ENCODE results near the gene CDH2. TPM values are rescaled to one million over a fixed set of nuclear protein-coding genes. Genes with fewer than 3 reads are reported as not detected.

CDH2 gene
- total RNA-seq, 1 experiment from 2014 or later, result 6.4 TPM

DNA sequence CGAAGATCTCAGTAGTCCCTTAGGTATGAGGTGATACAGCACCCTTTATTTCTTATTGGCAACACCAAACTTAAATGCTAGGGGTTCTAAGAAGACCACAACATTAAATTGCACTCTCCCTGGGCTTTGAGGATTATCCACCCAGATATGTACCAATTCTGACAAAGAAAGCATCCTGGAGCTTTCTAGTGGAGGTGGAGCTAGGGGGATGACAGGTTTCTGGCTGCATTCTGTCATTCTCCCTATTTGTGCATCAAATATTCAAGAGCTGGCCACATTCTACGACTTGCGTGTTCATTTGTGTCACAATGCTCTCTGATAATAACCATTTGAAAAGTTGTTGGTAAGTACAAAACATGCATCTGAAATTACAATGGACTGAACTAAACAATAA lies 111.1 kb downstream of the CDH2 start:
- no peak overlapping the region for H2AFZ ChIP-seq
- H3F3A ChIP-seq (ENCODE audit: insufficient read depth, low read depth), result no peaks in the 10 kb centered on the region
- no peaks in the 10 kb centered on the region for H3K36me3 ChIP-seq (ENCODE audit: low read depth)
- H4K20me1 ChIP-seq (ENCODE audit: insufficient read depth), result no peaks in the 10 kb centered on the region
- ChIA-PET POLR2A (ENCODE audit: unreplicated experiment) (no interaction called here), CTCF (no interaction called here)
- no peaks in the 10 kb centered on the region for H3K79me2 ChIP-seq (ENCODE audit: low read depth)
- no peaks in the 10 kb centered on the region for H3K27me3 ChIP-seq (ENCODE audit: insufficient read depth, low read depth)
- H3K4me2 ChIP-seq, result no peak overlapping the region
- TF ChIP-seq, protein P1, sequence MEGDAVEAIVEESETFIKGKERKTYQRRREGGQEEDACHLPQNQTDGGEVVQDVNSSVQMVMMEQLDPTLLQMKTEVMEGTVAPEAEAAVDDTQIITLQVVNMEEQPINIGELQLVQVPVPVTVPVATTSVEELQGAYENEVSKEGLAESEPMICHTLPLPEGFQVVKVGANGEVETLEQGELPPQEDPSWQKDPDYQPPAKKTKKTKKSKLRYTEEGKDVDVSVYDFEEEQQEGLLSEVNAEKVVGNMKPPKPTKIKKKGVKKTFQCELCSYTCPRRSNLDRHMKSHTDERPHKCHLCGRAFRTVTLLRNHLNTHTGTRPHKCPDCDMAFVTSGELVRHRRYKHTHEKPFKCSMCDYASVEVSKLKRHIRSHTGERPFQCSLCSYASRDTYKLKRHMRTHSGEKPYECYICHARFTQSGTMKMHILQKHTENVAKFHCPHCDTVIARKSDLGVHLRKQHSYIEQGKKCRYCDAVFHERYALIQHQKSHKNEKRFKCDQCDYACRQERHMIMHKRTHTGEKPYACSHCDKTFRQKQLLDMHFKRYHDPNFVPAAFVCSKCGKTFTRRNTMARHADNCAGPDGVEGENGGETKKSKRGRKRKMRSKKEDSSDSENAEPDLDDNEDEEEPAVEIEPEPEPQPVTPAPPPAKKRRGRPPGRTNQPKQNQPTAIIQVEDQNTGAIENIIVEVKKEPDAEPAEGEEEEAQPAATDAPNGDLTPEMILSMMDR (conservative IDR thresholded peaks at IDR 0.05), result no peak
- TF ChIP-seq EZH2 (IDR thresholded peaks at IDR 0.05; ENCODE audit: low read depth), result no peak
- no peak overlapping the region for H3K27ac ChIP-seq
- H3K4me3 ChIP-seq, result no peak overlapping the region
- no TSS peak for BruUV-seq (replicated peaks)
- intact Hi-C loops (cut with micrococcal nuclease; ENCODE audit: unreplicated experiment), result no loop called here
- H3K9me2 ChIP-seq (ENCODE audit: insufficient read depth), result no peaks in the 10 kb centered on the region
- no peaks in the 10 kb centered on the region for H3K4me1 ChIP-seq (replicated peaks; ENCODE audit: insufficient read depth)
- DNase-seq, result no peak
- no peaks in the 10 kb centered on the region for H3K9me3 ChIP-seq (ENCODE audit: insufficient read depth, low read depth)

GRCh38 chr18:28065031-28065792 lies 111.7 kb downstream of the CDH2 start:
- Histone ChIP-seq H3K36me3 (ENCODE audit: low read depth) (no peaks in the 10 kb centered on the region), H3K4me2 (no peak overlapping the region), H3K4me3 (no peak overlapping the region), H3K27me3 (ENCODE audit: insufficient read depth, low read depth) (no peaks in the 10 kb centered on the region), H3K27ac (no peak overlapping the region), H4K20me1 (ENCODE audit: insufficient read depth) (no peaks in the 10 kb centered on the region), H2AFZ (no peak overlapping the region), H3F3A (ENCODE audit: insufficient read depth, low read depth) (no peaks in the 10 kb centered on the region), H3K79me2 (ENCODE audit: low read depth) (no peaks in the 10 kb centered on the region), H3K9me2 (ENCODE audit: insufficient read depth) (no peaks in the 10 kb centered on the region), H3K9me3 (ENCODE audit: insufficient read depth, low read depth) (no peaks in the 10 kb centered on the region), H3K4me1 (replicated peaks; ENCODE audit: insufficient read depth) (no peaks in the 10 kb centered on the region)
- BruUV-seq (replicated peaks), result no TSS peak
- CTCF ChIA-PET, result no interaction called here
- no peak for DNase-seq
- no peak for TF ChIP-seq EZH2 (IDR thresholded peaks at IDR 0.05; ENCODE audit: low read depth)
- TF ChIP-seq, protein P1 (conservative IDR thresholded peaks at IDR 0.05), result no peak
- POLR2A ChIA-PET (ENCODE audit: unreplicated experiment), result no interaction called here
- intact Hi-C loops (cut with micrococcal nuclease; ENCODE audit: unreplicated experiment), result no loop called here

- H3K27ac ChIP-seq, result no peak overlapping the region
- no TSS peak for BruUV-seq (replicated peaks)
- TF ChIP-seq, protein P1 (conservative IDR thresholded peaks at IDR 0.05), result no peak
- no peak for TF ChIP-seq EZH2 (IDR thresholded peaks at IDR 0.05; ENCODE audit: low read depth)
- intact Hi-C loops (cut with micrococcal nuclease; ENCODE audit: unreplicated experiment), result no loop called here
- ChIA-PET POLR2A (ENCODE audit: unreplicated experiment) (no interaction called here), CTCF (no interaction called here)
- H4K20me1 ChIP-seq (ENCODE audit: insufficient read depth), result no peaks in the 10 kb centered on the region
- no peak overlapping the region for H2AFZ ChIP-seq
- H3K4me3 ChIP-seq, result no peak overlapping the region
- no peak overlapping the region for H3K4me2 ChIP-seq
- H3K9me3 ChIP-seq (ENCODE audit: insufficient read depth, low read depth), result no peaks in the 10 kb centered on the region
- H3K9me2 ChIP-seq (ENCODE audit: insufficient read depth), result no peaks in the 10 kb centered on the region
- no peak for DNase-seq
- no peaks in the 10 kb centered on the region for H3K27me3 ChIP-seq (ENCODE audit: insufficient read depth, low read depth)
- no peaks in the 10 kb centered on the region for H3K79me2 ChIP-seq (ENCODE audit: low read depth)
- H3K36me3 ChIP-seq (ENCODE audit: low read depth), result no peaks in the 10 kb centered on the region
- no peaks in the 10 kb centered on the region for H3F3A ChIP-seq (ENCODE audit: insufficient read depth, low read depth)
- no peaks in the 10 kb centered on the region for H3K4me1 ChIP-seq (replicated peaks; ENCODE audit: insufficient read depth)
Measured at GRCh38 chr18:28063926-28064325, 113.0 kb downstream of the CDH2 start.
